H9 (cell line): ENCODE measurements around the gene ZNF488. TPM values are rescaled to one million over a fixed set of nuclear protein-coding genes. Genes with fewer than 3 reads are reported as not detected.

Source experiments
- DNase-seq: peaks from one replicate; pipeline ENCODE4 v3.0.0-alpha.2; 2017
- H2AFZ ChIP-seq: one replicate; pipeline ENCODE4 v1.6.1; 2013; ENCODE audit warnings: mild to moderate bottlenecking, low read length, control low read depth, moderate library complexity
- H2AK5ac ChIP-seq: 2 replicates; pipeline ENCODE4 v1.6.1; 2013; ENCODE audit warnings: low read length, control low read depth, mixed read lengths; ENCODE audit not compliant: insufficient read length
- H2BK120ac ChIP-seq: one replicate; pipeline ENCODE4 v1.6.1; 2013; ENCODE audit warnings: low read depth, mild to moderate bottlenecking, low read length, control low read depth, inconsistent platforms; ENCODE audit not compliant: poor library complexity, severe bottlenecking
- H2BK12ac ChIP-seq: 2 replicates; pipeline ENCODE4 v1.6.1; 2013; ENCODE audit warnings: low read length, control low read depth, mixed read lengths, low read depth; ENCODE audit not compliant: insufficient read length
- H2BK15ac ChIP-seq: 2 replicates; pipeline ENCODE4 v1.6.1; 2013; ENCODE audit warnings: low read depth, low read length, control low read depth
- H2BK20ac ChIP-seq: one replicate; pipeline ENCODE4 v1.6.1; 2013; ENCODE audit warnings: low read depth, mild to moderate bottlenecking, low read length, control low read depth, inconsistent platforms; ENCODE audit not compliant: poor library complexity, severe bottlenecking
- H2BK5ac ChIP-seq: 2 replicates; pipeline ENCODE4 v1.6.1; 2013; ENCODE audit warnings: low read length, control low read depth, mixed read lengths; ENCODE audit not compliant: insufficient read length
- H3K14ac ChIP-seq: 2 replicates; pipeline ENCODE4 v1.6.1; 2013; ENCODE audit warnings: low read length, control low read depth; ENCODE audit not compliant: insufficient read depth
- H3K18ac ChIP-seq: 2 replicates; pipeline ENCODE4 v1.6.1; 2013; ENCODE audit warnings: low read depth, mild to moderate bottlenecking, mixed read lengths, low read length, control low read depth; ENCODE audit not compliant: insufficient read length
- H3K23ac ChIP-seq: 2 replicates; pipeline ENCODE4 v1.6.1; 2013; ENCODE audit warnings: low read length, control low read depth, mixed read lengths, low read depth; ENCODE audit not compliant: insufficient read length
- H3K23me2 ChIP-seq: 2 replicates; pipeline ENCODE4 v1.6.1; 2013; ENCODE audit warnings: low read depth, mild to moderate bottlenecking, mixed read lengths, low read length, control low read depth; ENCODE audit not compliant: insufficient read length, poor library complexity, severe bottlenecking
- H3K27ac ChIP-seq: 2 replicates; pipeline ENCODE4 v1.5.1; 2013; ENCODE audit warnings: low read length, control low read depth, mixed read lengths, low read depth; ENCODE audit not compliant: insufficient read length
- H3K27me3 ChIP-seq: 2 replicates; pipeline ENCODE4 v1.6.1; 2013; ENCODE audit warnings: low read length, control low read depth, inconsistent platforms; ENCODE audit not compliant: insufficient read depth
- H3K4ac ChIP-seq: 2 replicates; pipeline ENCODE4 v1.6.1; 2013; ENCODE audit warnings: low read depth, mild to moderate bottlenecking, control low read depth, inconsistent platforms, low read length, moderate library complexity
- H3K4me1 ChIP-seq: 2 replicates; pipeline ENCODE4 v1.6.1; 2013; ENCODE audit warnings: low read length, control low read depth, inconsistent platforms; ENCODE audit not compliant: insufficient read depth
- H3K4me2 ChIP-seq: 2 replicates; pipeline ENCODE4 v1.6.1; 2013; ENCODE audit warnings: low read length, control low read depth, mixed read lengths; ENCODE audit not compliant: insufficient read length, insufficient read depth
- H3K56ac ChIP-seq: 2 replicates; pipeline ENCODE4 v1.6.1; 2013; ENCODE audit warnings: low read depth, mild to moderate bottlenecking, mixed read lengths, low read length, control low read depth; ENCODE audit not compliant: insufficient read length
- H3K79me1 ChIP-seq: 2 replicates; pipeline ENCODE4 v1.6.1; 2013; ENCODE audit warnings: low read depth, mild to moderate bottlenecking, moderate library complexity, low read length, control low read depth, inconsistent platforms; ENCODE audit not compliant: insufficient read depth, poor library complexity, severe bottlenecking
- H3K79me2 ChIP-seq: 2 replicates; pipeline ENCODE4 v1.6.1; 2013; ENCODE audit warnings: low read length, control low read depth, inconsistent platforms; ENCODE audit not compliant: insufficient read depth
- H3K9ac ChIP-seq: 2 replicates; pipeline ENCODE4 v1.6.1; 2013; ENCODE audit warnings: low read length, control low read depth, mixed read lengths; ENCODE audit not compliant: insufficient read length; ENCODE audit errors: extremely low read depth
- H3K9me3 ChIP-seq: one replicate; pipeline ENCODE4 v1.6.1; 2013; ENCODE audit warnings: low read depth, low read length, inconsistent platforms; ENCODE audit not compliant: control insufficient read depth
- H3T11ph ChIP-seq: one replicate; pipeline ENCODE4 v1.6.1; 2013; ENCODE audit warnings: mild to moderate bottlenecking, low read length, control low read depth, inconsistent platforms
- H4K20me1 ChIP-seq: one replicate; pipeline ENCODE4 v1.6.1; 2013; ENCODE audit not compliant: control insufficient read depth, insufficient read length, insufficient read depth
- H4K5ac ChIP-seq: 2 replicates; pipeline ENCODE4 v1.6.1; 2013; ENCODE audit warnings: low read depth, mild to moderate bottlenecking, mixed read lengths, low read length, control low read depth; ENCODE audit not compliant: insufficient read length
- H4K8ac ChIP-seq: replicated peaks from 2 replicates; pipeline ENCODE4 v1.6.1; 2013; ENCODE audit warnings: low read length, control low read depth, mixed read lengths, low read depth; ENCODE audit not compliant: insufficient read length
- H4K91ac ChIP-seq: 2 replicates; pipeline ENCODE4 v1.6.1; 2013; ENCODE audit warnings: low read depth, mild to moderate bottlenecking, moderate library complexity, mixed read lengths, low read length, control low read depth; ENCODE audit not compliant: insufficient read length
- H3K27ac Mint-ChIP-seq, 3 experiments: 2 replicates in 2 of 3; 3 replicates in 1 of 3; pipeline ENCODE4 v1.8.0; 2020 to 2021; ENCODE audit warnings: mixed read lengths in 3 of 3, mild to moderate bottlenecking in 1 of 3, moderate library complexity in 1 of 3
- H3K27me3 Mint-ChIP-seq: 2 replicates; pipeline ENCODE4 v1.8.0; 2021; ENCODE audit warnings: low read depth, mild to moderate bottlenecking, moderate library complexity, mixed read lengths
- H3K36me3 Mint-ChIP-seq, 3 experiments: 2 replicates in 2 of 3; 3 replicates in 1 of 3; pipeline ENCODE4 v1.8.0; 2020 to 2021; ENCODE audit warnings: low read depth in 3 of 3, mixed read lengths in 3 of 3; ENCODE audit not compliant: insufficient read depth in 1 of 3
- H3K4me1 Mint-ChIP-seq, 2 experiments: 2 replicates each; pipeline ENCODE4 v1.8.0; 2020; ENCODE audit warnings: mixed read lengths in 2 of 2
- H3K4me3 Mint-ChIP-seq, 2 experiments: 2 replicates in 1 of 2; 3 replicates in 1 of 2; pipeline ENCODE4 v1.8.0; 2020 to 2021; ENCODE audit warnings: mild to moderate bottlenecking in 2 of 2, mixed read lengths in 2 of 2, moderate library complexity in 1 of 2
- H3K9me3 Mint-ChIP-seq, 2 experiments: 2 replicates in 1 of 2; 3 replicates in 1 of 2; pipeline ENCODE4 v1.8.0; 2020; ENCODE audit warnings: mild to moderate bottlenecking in 2 of 2, mixed read lengths in 2 of 2, moderate library complexity in 1 of 2
- WGBS: extraction: QIAGEN DNeasy Blood & Tissue Kit; methylation state at CpG from one replicate; pipeline ENCODE4 v1.1.7; 2013; ENCODE audit warnings: missing lambda C conversion rate, low lambda C conversion rate, mixed read lengths; ENCODE audit not compliant: insufficient read length; ENCODE audit errors: extremely low coverage; 5-methylcytosine and 5-hydroxymethylcytosine counted together
- total RNA-seq: library from RNA; stranded (reverse); gene quantifications from 2 replicates; pipeline ENCODE4 v1.2.1, GENCODE V29; 2021
- TF ChIP-seq, protein P1 (sequence below): fragments of 200-600 bp; sonication (generic); conservative IDR thresholded peaks from 3 replicates; pipeline ENCODE4 v1.8.0; 2021; ENCODE audit warnings: antibody characterized with exemption, mild to moderate bottlenecking

ZNF488 gene
- total RNA-seq, 1 experiment from 2014 or later = 2.9 TPM

DNA sequence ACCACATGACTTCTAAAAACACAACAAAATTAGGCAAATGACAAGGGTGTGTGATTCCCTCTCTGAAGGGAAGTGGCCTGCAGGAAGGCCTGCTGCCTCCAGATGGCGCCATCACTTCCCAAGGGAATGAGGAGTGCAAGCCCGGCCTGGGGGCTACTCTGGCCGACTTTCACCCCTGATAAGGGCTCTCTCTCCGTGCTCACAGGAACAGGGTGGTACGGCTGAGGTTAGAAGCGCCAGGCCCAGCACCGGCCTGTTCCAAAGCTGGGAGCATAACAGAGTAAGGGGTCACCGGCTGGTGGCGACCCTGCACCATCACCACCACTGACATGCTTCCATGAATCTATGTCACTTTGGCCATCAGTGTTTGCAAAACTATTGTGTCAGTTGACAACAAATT lies 22.8 kb downstream of the ZNF488 start:
- no peaks in the 10 kb centered on the region for H3K27me3 ChIP-seq
- no peak overlapping the region for H3K27ac Mint-ChIP-seq
- no peak overlapping the region for H4K8ac ChIP-seq
- no peak overlapping the region for H2BK15ac ChIP-seq
- peak; percentile 84 for DNase-seq
- H3K56ac ChIP-seq = no peak overlapping the region
- H4K20me1 ChIP-seq = no peaks in the 10 kb centered on the region
- H3K23me2 ChIP-seq = no peaks in the 10 kb centered on the region
- no peak overlapping the region for H2BK12ac ChIP-seq
- H3K4me2 ChIP-seq = no peak overlapping the region
- no peak overlapping the region for H4K91ac ChIP-seq
- no peak overlapping the region for H3K27ac ChIP-seq
- H3K14ac ChIP-seq = no peak overlapping the region
- H3K36me3 Mint-ChIP-seq = no peaks in the 10 kb centered on the region
- no peak overlapping the region for H2BK120ac ChIP-seq
- H3K4me1 ChIP-seq = no peaks in the 10 kb centered on the region
- no peaks in the 10 kb centered on the region for H3K79me1 ChIP-seq
- no peaks in the 10 kb centered on the region; a peak in 1 of 5 replicates for H3K9me3 Mint-ChIP-seq
- H3K79me2 ChIP-seq = no peaks in the 10 kb centered on the region
- no peak overlapping the region for H3K9ac ChIP-seq
- WGBS = no CpG with 5 or more reads among the region's 9 CpGs
- H3K4me3 Mint-ChIP-seq = no peak overlapping the region
- H3K4ac ChIP-seq = no peak overlapping the region
- H3K18ac ChIP-seq = no peak overlapping the region
- TF ChIP-seq, protein P1, sequence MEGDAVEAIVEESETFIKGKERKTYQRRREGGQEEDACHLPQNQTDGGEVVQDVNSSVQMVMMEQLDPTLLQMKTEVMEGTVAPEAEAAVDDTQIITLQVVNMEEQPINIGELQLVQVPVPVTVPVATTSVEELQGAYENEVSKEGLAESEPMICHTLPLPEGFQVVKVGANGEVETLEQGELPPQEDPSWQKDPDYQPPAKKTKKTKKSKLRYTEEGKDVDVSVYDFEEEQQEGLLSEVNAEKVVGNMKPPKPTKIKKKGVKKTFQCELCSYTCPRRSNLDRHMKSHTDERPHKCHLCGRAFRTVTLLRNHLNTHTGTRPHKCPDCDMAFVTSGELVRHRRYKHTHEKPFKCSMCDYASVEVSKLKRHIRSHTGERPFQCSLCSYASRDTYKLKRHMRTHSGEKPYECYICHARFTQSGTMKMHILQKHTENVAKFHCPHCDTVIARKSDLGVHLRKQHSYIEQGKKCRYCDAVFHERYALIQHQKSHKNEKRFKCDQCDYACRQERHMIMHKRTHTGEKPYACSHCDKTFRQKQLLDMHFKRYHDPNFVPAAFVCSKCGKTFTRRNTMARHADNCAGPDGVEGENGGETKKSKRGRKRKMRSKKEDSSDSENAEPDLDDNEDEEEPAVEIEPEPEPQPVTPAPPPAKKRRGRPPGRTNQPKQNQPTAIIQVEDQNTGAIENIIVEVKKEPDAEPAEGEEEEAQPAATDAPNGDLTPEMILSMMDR = peak; percentile 98
- peaks cover 17 to 22% of the 10 kb centered on the region in 2 experiments for H3K4me1 Mint-ChIP-seq
- H3K27me3 Mint-ChIP-seq = no peaks in the 10 kb centered on the region
- no peak overlapping the region for H3K23ac ChIP-seq
- H3T11ph ChIP-seq = no peak overlapping the region
- no peak overlapping the region for H4K5ac ChIP-seq
- no peak overlapping the region for H2AFZ ChIP-seq
- no peak overlapping the region for H2BK20ac ChIP-seq
- H3K9me3 ChIP-seq = no peaks in the 10 kb centered on the region
- no peak overlapping the region for H2BK5ac ChIP-seq
- H2AK5ac ChIP-seq = no peak overlapping the region
